Transverse colon (tissue), 4 donors: ENCODE results near the gene RGS4. TPM values are rescaled to one million over a fixed set of nuclear protein-coding genes. Genes with fewer than 3 reads are reported as not detected.

ENCODE experiments used
- DNase-seq: peaks from one replicate; pipeline ENCODE4 v3.0.0-alpha.2; 2019
- H3K27ac ChIP-seq, 4 donors: fragments of 200-600 bp; sonication (generic); 2 replicates each; pipeline ENCODE4 v1.5.1; 2016 to 2018; ENCODE audit warnings: inconsistent platforms in 4 of 4
- H3K27me3 ChIP-seq: fragments of 200-600 bp; sonication (generic); 2 replicates; pipeline ENCODE4 v1.5.1; 2017; ENCODE audit warnings: inconsistent platforms
- H3K36me3 ChIP-seq, 4 donors: fragments of 200-600 bp; sonication (generic); 2 replicates each; pipeline ENCODE4 v1.5.1; 2017 to 2019; ENCODE audit warnings: inconsistent platforms in 4 of 4
- H3K4me1 ChIP-seq, 4 donors: fragments of 200-600 bp; sonication (generic); 2 replicates each; pipeline ENCODE4 v1.5.1; 2017 to 2020; ENCODE audit warnings: inconsistent platforms in 4 of 4
- H3K4me3 ChIP-seq, 4 donors: fragments of 200-600 bp; sonication (generic); 1 replicate in 1 of 4; 2 replicates in 3 of 4; pipeline versions ENCODE4 v1.5.1 to v1.6.1; 2017 to 2019; ENCODE audit warnings: inconsistent platforms in 4 of 4
- H3K9me3 ChIP-seq, 2 donors: fragments of 200-600 bp; sonication (generic); 2 replicates each; pipeline ENCODE4 v1.5.1; 2017 to 2019; ENCODE audit warnings: inconsistent platforms in 2 of 2
- CTCF ChIP-seq, 5 experiments: fragments of 200-600 bp in 3 of 5; fragments of 450-650 bp in 2 of 5; sonication (generic) in 3 of 5; IDR thresholded peaks; 1 replicate in 2 of 5; 2 replicates in 3 of 5; pipeline ENCODE4 v1.5.1; 2016 to 2017; ENCODE audit warnings: antibody characterized with exemption in 5 of 5, inconsistent platforms in 3 of 5, mild to moderate bottlenecking in 2 of 5, moderate library complexity in 1 of 5
- EP300 ChIP-seq: sonication (generic); formaldehyde crosslinking; IDR thresholded peaks from one replicate; pipeline ENCODE4 v1.6.1; 2017; ENCODE audit warnings: antibody characterized with exemption, low read depth
- POLR2A ChIP-seq: fragments of 450-650 bp; IDR thresholded peaks from one replicate; pipeline ENCODE4 v1.6.1; 2016; ENCODE audit warnings: antibody characterized with exemption, mild to moderate bottlenecking, moderate library complexity
- POLR2AphosphoS5 ChIP-seq, 3 donors: sonication (generic); formaldehyde crosslinking; IDR thresholded peaks; one replicate each; pipeline ENCODE4 v1.6.1; 2016; ENCODE audit warnings: antibody characterized with exemption in 3 of 3
- WGBS, 2 donors: methylation state at CpG; one replicate each; pipeline ENCODE4 v1.1.5; 2018; ENCODE audit warnings: low coverage in 1 of 2; 5-methylcytosine and 5-hydroxymethylcytosine counted together
- in situ Hi-C, 4 donors: fragments of 200-750 bp; cut with MboI; loops; one replicate each; pipeline versions ENCODE4 v1.15.0 to v1.15.1; 2017; ENCODE audit warnings: low sequenced_read_pairs in 3 of 4, low pct_ligation_motif_present in 1 of 4, low pct_unique_long_range_greater_than_20kb in 1 of 4
- intact Hi-C: fragments of 100-400 bp; cut with DNase I; formaldehyde crosslinking; loops from one replicate; pipeline ENCODE4 v1.15.1; 2023; ENCODE audit warnings: low total_unique reads
- total RNA-seq, 4 donors: library from RNA; depleted of rRNA; stranded (reverse); fragments of >200 nt; gene quantifications; one replicate each; pipeline ENCODE4 v1.1.0, GENCODE V29; 2016

Gene RGS4
- total RNA-seq, 4 donors from 2014 or later = 0.37 to 2.2 (median 1.8) TPM

GRCh38 chr1:163106364-163106987 lies 37.3 kb downstream of the RGS4 start:
- Histone ChIP-seq H3K27me3 (no peaks in the 10 kb centered on the region), H3K9me3 (no peaks in the 10 kb centered on the region), H3K36me3 (no peaks in the 10 kb centered on the region), H3K4me1 (no peaks in the 10 kb centered on the region), H3K4me3 (no peak overlapping the region), H3K27ac (no peak overlapping the region)
- in situ Hi-C loops (no loop called here), intact Hi-C loops (no loop called here)
- no peak for DNase-seq
- 52 to 73% methylated on average over 2 of the region's 2 CpGs for WGBS, 2 donors
- TF ChIP-seq CTCF (IDR thresholded peaks at IDR 0.05) (no peak), POLR2A (no peak), EP300 (no peak), POLR2AphosphoS5 (IDR thresholded peaks at IDR 0.05) (no peak)

GRCh38 chr1:163107655-163108054 lies 38.5 kb downstream of the RGS4 start:
- Histone ChIP-seq H3K9me3 (no peaks in the 10 kb centered on the region), H3K27me3 (no peaks in the 10 kb centered on the region), H3K4me3 (no peak overlapping the region), H3K4me1 (no peaks in the 10 kb centered on the region), H3K36me3 (no peaks in the 10 kb centered on the region), H3K27ac (no peak overlapping the region)
- no peak for TF ChIP-seq POLR2A
- TF ChIP-seq EP300 = no peak
- no peak for TF ChIP-seq POLR2AphosphoS5 (IDR thresholded peaks at IDR 0.05)
- TF ChIP-seq CTCF (IDR thresholded peaks at IDR 0.05) = no peak
- intact Hi-C loops = no loop called here
- WGBS, 2 donors = 89% methylated on average over 5 of the region's 5 CpGs
- in situ Hi-C loops = no loop called here
- no peak for DNase-seq

GRCh38 chr1:163115887-163116286 lies 46.7 kb downstream of the RGS4 start:
- no peak overlapping the region for H3K27ac ChIP-seq
- in situ Hi-C loops (no loop called here), intact Hi-C loops (no loop called here)

GRCh38 chr1:163119707-163120106 lies 50.5 kb downstream of the RGS4 start:
- in situ Hi-C loops = no loop called here

More at GRCh38 chr1:163115887-163116286, 46.7 kb downstream of the RGS4 start:
- Histone ChIP-seq H3K9me3 (no peaks in the 10 kb centered on the region), H3K36me3 (no peaks in the 10 kb centered on the region), H3K4me1 (no peaks in the 10 kb centered on the region), H3K27me3 (no peaks in the 10 kb centered on the region), H3K4me3 (no peak overlapping the region)
- no peak for DNase-seq
- TF ChIP-seq POLR2AphosphoS5 (IDR thresholded peaks at IDR 0.05) = no peak
- no peak for TF ChIP-seq CTCF (IDR thresholded peaks at IDR 0.05)
- no peak for TF ChIP-seq EP300
- TF ChIP-seq POLR2A = no peak
- 53 to 69% methylated on average over 1 of the region's 1 CpG for WGBS, 2 donors

More at GRCh38 chr1:163119707-163120106, 50.5 kb downstream of the RGS4 start:
- no peak overlapping the region for H3K27ac ChIP-seq
- no peak for DNase-seq
- no peaks in the 10 kb centered on the region for H3K4me1 ChIP-seq
- no peaks in the 10 kb centered on the region for H3K9me3 ChIP-seq
- TF ChIP-seq POLR2A = no peak
- no peak for TF ChIP-seq CTCF (IDR thresholded peaks at IDR 0.05)
- no peak for TF ChIP-seq EP300
- no peak for TF ChIP-seq POLR2AphosphoS5 (IDR thresholded peaks at IDR 0.05)
- H3K36me3 ChIP-seq = no peaks in the 10 kb centered on the region
- H3K4me3 ChIP-seq = no peak overlapping the region
- no peaks in the 10 kb centered on the region for H3K27me3 ChIP-seq
- intact Hi-C loops = no loop called here
